ENCODE data around the gene KLC1.

Gene KLC1

GRCh38 chr14:103619057-103619456, 10.0 kb upstream of the KLC1 start:
- TF ChIP-seq MAX (IDR thresholded peaks at IDR 0.05) = no peak
- no peak for TF ChIP-seq CEBPB (IDR thresholded peaks at IDR 0.05)
- no peak for TF ChIP-seq NFIC (IDR thresholded peaks at IDR 0.05)
- no peak for TF ChIP-seq TAF1 (IDR thresholded peaks at IDR 0.05; ENCODE audit: low read depth)
- TF ChIP-seq USF1 (IDR thresholded peaks at IDR 0.05) = no peak
- TF ChIP-seq EP300 (IDR thresholded peaks at IDR 0.05; ENCODE audit: borderline replicate concordance) = no peak
- TF ChIP-seq FOXM1 (IDR thresholded peaks at IDR 0.05; ENCODE audit: borderline replicate concordance, low read depth) = no peak
- TF ChIP-seq YY1 (IDR thresholded peaks at IDR 0.05; ENCODE audit: low read depth) = no peak
- no peak for TF ChIP-seq RAD21 (IDR thresholded peaks at IDR 0.05; ENCODE audit: low read depth)
- no peak for TF ChIP-seq EGR1 (IDR thresholded peaks at IDR 0.05)
- TF ChIP-seq CREB1 (IDR thresholded peaks at IDR 0.05; ENCODE audit: low read depth) = no peak
- TF ChIP-seq TEAD4 (IDR thresholded peaks at IDR 0.05) = no peak
- no peak for TF ChIP-seq TCF12 (IDR thresholded peaks at IDR 0.05; ENCODE audit: low read depth)
- TF ChIP-seq REST (IDR thresholded peaks at IDR 0.05; ENCODE audit: low read depth) = no peak

- TF ChIP-seq NFIC (IDR thresholded peaks at IDR 0.05) (no peak), TEAD4 (IDR thresholded peaks at IDR 0.05) (no peak), EGR1 (IDR thresholded peaks at IDR 0.05) (no peak), TAF1 (IDR thresholded peaks at IDR 0.05; ENCODE audit: low read depth) (no peak), MAX (IDR thresholded peaks at IDR 0.05) (no peak)
These were observed 7.2 kb upstream of the KLC1 start for GRCh38 chr14:103621860-103622259.

GRCh38 chr14:103623308-103623707, 5.7 kb upstream of the KLC1 start:
- TF ChIP-seq FOXM1 (IDR thresholded peaks at IDR 0.05; ENCODE audit: borderline replicate concordance, low read depth) (no peak), TAF1 (IDR thresholded peaks at IDR 0.05; ENCODE audit: low read depth) (no peak), USF1 (IDR thresholded peaks at IDR 0.05) (no peak), EP300 (IDR thresholded peaks at IDR 0.05; ENCODE audit: borderline replicate concordance) (no peak)

GRCh38 chr14:103623883-103624482, 5.0 kb upstream of the KLC1 start:
- TF ChIP-seq FOXM1 (IDR thresholded peaks at IDR 0.05; ENCODE audit: borderline replicate concordance, low read depth) (no peak), TEAD4 (IDR thresholded peaks at IDR 0.05) (no peak), CEBPB (IDR thresholded peaks at IDR 0.05) (no peak), TCF12 (IDR thresholded peaks at IDR 0.05; ENCODE audit: low read depth) (no peak), NFIC (IDR thresholded peaks at IDR 0.05) (no peak), EGR1 (IDR thresholded peaks at IDR 0.05) (no peak), RAD21 (IDR thresholded peaks at IDR 0.05; ENCODE audit: low read depth) (no peak), CREB1 (IDR thresholded peaks at IDR 0.05; ENCODE audit: low read depth) (no peak), USF1 (IDR thresholded peaks at IDR 0.05) (no peak), EP300 (IDR thresholded peaks at IDR 0.05; ENCODE audit: borderline replicate concordance) (no peak), TAF1 (IDR thresholded peaks at IDR 0.05; ENCODE audit: low read depth) (no peak)

- no peak for TF ChIP-seq YY1 (IDR thresholded peaks at IDR 0.05; ENCODE audit: low read depth)
- no peak for TF ChIP-seq ZBTB7A (IDR thresholded peaks at IDR 0.05; ENCODE audit: low read depth)
- peak; percentile 35; the same call in 1 of the 2 replicates for TF ChIP-seq MAX (IDR thresholded peaks at IDR 0.05)
- TF ChIP-seq CEBPB (IDR thresholded peaks at IDR 0.05) = no peak
- TF ChIP-seq USF1 (IDR thresholded peaks at IDR 0.05) = 0 out of 2 replicates have a peak, but pooled peaks have one; percentile 7
- no peak for TF ChIP-seq TCF12 (IDR thresholded peaks at IDR 0.05; ENCODE audit: low read depth)
- TF ChIP-seq REST (IDR thresholded peaks at IDR 0.05; ENCODE audit: low read depth) = no peak
- TF ChIP-seq CREB1 (IDR thresholded peaks at IDR 0.05; ENCODE audit: low read depth) = no peak
These were observed 4.2 kb upstream of the KLC1 start for GRCh38 chr14:103624860-103625259.
